H1 (cell line): ENCODE measurements around the gene WIPF1.

Experiments
- CEBPB ChIP-seq: IDR thresholded peaks from 2 replicates; pipeline ENCODE4 v1.6.1; 2012; ENCODE audit warnings: low read depth, low read length
- EP300 ChIP-seq, 2 experiments: IDR thresholded peaks; 1 replicate in 1 of 2; 2 replicates in 1 of 2; pipeline ENCODE4 v1.6.1; 2011 to 2012; ENCODE audit warnings: low read depth in 2 of 2, low read length in 2 of 2, mild to moderate bottlenecking in 2 of 2, borderline replicate concordance in 1 of 2, inconsistent platforms in 1 of 2, moderate library complexity in 1 of 2
- GABPA ChIP-seq: IDR thresholded peaks from 2 replicates; pipeline ENCODE4 v1.6.1; 2011; ENCODE audit warnings: mild to moderate bottlenecking, low read length, moderate library complexity, borderline replicate concordance; ENCODE audit not compliant: insufficient read depth
- POLR2A ChIP-seq, 2 experiments: IDR thresholded peaks; 1 replicate in 1 of 2; 2 replicates in 1 of 2; pipeline ENCODE4 v1.6.1; 2011; ENCODE audit warnings: low read depth in 2 of 2, low read length in 2 of 2, mild to moderate bottlenecking in 2 of 2; ENCODE audit errors: control extremely low read depth in 1 of 2
- SIN3A ChIP-seq, 2 experiments: IDR thresholded peaks in 1 of 2; conservative IDR thresholded peaks in 1 of 2; 2 replicates each; pipeline ENCODE4 v1.6.1; 2011 to 2012; ENCODE audit warnings: low read length in 2 of 2, improper control_type of control experiment in 1 of 2, low read depth in 1 of 2, mild to moderate bottlenecking in 1 of 2
- SRF ChIP-seq: IDR thresholded peaks from 2 replicates; pipeline ENCODE4 v1.6.1; 2011; ENCODE audit warnings: mild to moderate bottlenecking, low read depth, low read length, moderate library complexity
- TF ChIP-seq, protein P1 (sequence below), 3 experiments: IDR thresholded peaks; 1 replicate in 2 of 3; 2 replicates in 1 of 3; pipeline versions ENCODE4 v1.5.1 to v1.6.1; 2011; ENCODE audit warnings: low read length in 3 of 3, mild to moderate bottlenecking in 3 of 3, inconsistent platforms in 2 of 3, low read depth in 1 of 3, moderate library complexity in 1 of 3; ENCODE audit not compliant: insufficient read depth in 1 of 3; ENCODE audit errors: control extremely low read depth in 1 of 3
- TF ChIP-seq, protein P2 (sequence below): IDR thresholded peaks from 2 replicates; pipeline ENCODE4 v1.6.1; 2012; ENCODE audit warnings: low read length, inconsistent platforms
- TF ChIP-seq, protein P3 (sequence below): IDR thresholded peaks from 2 replicates; pipeline ENCODE4 v1.6.1; 2012; ENCODE audit warnings: inconsistent platforms

- TF ChIP-seq SRF (no peak), GABPA (no peak), CEBPB (no peak), EP300 (IDR thresholded peaks at IDR 0.05; ENCODE audit: borderline replicate concordance in 1 of 2, low read depth in 2 of 2, low read length in 2 of 2) (no peak), SIN3A (conservative IDR thresholded peaks at IDR 0.05 in 1 of 2, IDR thresholded peaks at IDR 0.05 in 1 of 2; ENCODE audit: low read depth in 1 of 2, low read length in 2 of 2) (no peak), POLR2A (IDR thresholded peaks at IDR 0.05; ENCODE audit: control extremely low read depth in 1 of 2, low read depth in 2 of 2, low read length in 2 of 2) (no peak)
- TF ChIP-seq, protein P1, sequence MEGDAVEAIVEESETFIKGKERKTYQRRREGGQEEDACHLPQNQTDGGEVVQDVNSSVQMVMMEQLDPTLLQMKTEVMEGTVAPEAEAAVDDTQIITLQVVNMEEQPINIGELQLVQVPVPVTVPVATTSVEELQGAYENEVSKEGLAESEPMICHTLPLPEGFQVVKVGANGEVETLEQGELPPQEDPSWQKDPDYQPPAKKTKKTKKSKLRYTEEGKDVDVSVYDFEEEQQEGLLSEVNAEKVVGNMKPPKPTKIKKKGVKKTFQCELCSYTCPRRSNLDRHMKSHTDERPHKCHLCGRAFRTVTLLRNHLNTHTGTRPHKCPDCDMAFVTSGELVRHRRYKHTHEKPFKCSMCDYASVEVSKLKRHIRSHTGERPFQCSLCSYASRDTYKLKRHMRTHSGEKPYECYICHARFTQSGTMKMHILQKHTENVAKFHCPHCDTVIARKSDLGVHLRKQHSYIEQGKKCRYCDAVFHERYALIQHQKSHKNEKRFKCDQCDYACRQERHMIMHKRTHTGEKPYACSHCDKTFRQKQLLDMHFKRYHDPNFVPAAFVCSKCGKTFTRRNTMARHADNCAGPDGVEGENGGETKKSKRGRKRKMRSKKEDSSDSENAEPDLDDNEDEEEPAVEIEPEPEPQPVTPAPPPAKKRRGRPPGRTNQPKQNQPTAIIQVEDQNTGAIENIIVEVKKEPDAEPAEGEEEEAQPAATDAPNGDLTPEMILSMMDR (IDR thresholded peaks at IDR 0.05; ENCODE audit: control extremely low read depth in 1 of 3, insufficient read depth in 1 of 3, low read depth in 1 of 3, low read length in 3 of 3): no peak
- TF ChIP-seq, protein P2, sequence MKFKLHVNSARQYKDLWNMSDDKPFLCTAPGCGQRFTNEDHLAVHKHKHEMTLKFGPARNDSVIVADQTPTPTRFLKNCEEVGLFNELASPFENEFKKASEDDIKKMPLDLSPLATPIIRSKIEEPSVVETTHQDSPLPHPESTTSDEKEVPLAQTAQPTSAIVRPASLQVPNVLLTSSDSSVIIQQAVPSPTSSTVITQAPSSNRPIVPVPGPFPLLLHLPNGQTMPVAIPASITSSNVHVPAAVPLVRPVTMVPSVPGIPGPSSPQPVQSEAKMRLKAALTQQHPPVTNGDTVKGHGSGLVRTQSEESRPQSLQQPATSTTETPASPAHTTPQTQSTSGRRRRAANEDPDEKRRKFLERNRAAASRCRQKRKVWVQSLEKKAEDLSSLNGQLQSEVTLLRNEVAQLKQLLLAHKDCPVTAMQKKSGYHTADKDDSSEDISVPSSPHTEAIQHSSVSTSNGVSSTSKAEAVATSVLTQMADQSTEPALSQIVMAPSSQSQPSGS: no peak
- TF ChIP-seq, protein P3, sequence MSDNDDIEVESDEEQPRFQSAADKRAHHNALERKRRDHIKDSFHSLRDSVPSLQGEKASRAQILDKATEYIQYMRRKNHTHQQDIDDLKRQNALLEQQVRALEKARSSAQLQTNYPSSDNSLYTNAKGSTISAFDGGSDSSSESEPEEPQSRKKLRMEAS: no peak
Observed at GRCh38 chr2:174586418-174587295, 10.9 kb downstream of the WIPF1 start.
